Amniotic epithelial cell (primary cell): ENCODE measurements around the gene OCEL1.
A peak's percentile ranks its signal among the peaks of the same experiment; 100 is the strongest.

ENCODE experiments used
- DNase-seq: peaks from one replicate; pipeline ENCODE4 v3.0.0-alpha.2; 2010; ENCODE audit warnings: low read depth

Gene OCEL1

GRCh38 chr19:17240826-17241399 is 14.9 kb downstream of the OCEL1 start:
- DNase-seq: no peak

GRCh38 chr19:17242431-17243208 is 16.6 kb downstream of the OCEL1 start:
- DNase-seq: no peak

- DNase-seq: no peak
Measured at GRCh38 chr19:17243211-17243829, 17.3 kb downstream of the OCEL1 start.

- DNase-seq: no peak
Measured at GRCh38 chr19:17243830-17244617, 18.0 kb downstream of the OCEL1 start.

- no peak for DNase-seq
Measured at GRCh38 chr19:17244618-17245534, 18.9 kb downstream of the OCEL1 start.

- no peak for DNase-seq
Measured at GRCh38 chr19:17245535-17245984, 19.5 kb downstream of the OCEL1 start, which contains the start of gene NR2F6. NR2F6 (minus strand) TSS chr19:17245919; CDS start chr19:17245220, 699 bp downstream.

- DNase-seq: peak; percentile 33
Measured at GRCh38 chr19:17246681-17247425, 20.8 kb downstream of the OCEL1 start.

- DNase-seq: no peak
Measured at GRCh38 chr19:17248011-17248776, 22.2 kb downstream of the OCEL1 start.

GRCh38 chr19:17249887-17250548 is 24.0 kb downstream of the OCEL1 start:
- no peak for DNase-seq

- DNase-seq: no peak
Measured at GRCh38 chr19:17254636-17255035, 28.6 kb downstream of the OCEL1 start.

GRCh38 chr19:17255150-17255621 is 29.2 kb downstream of the OCEL1 start:
- peak; percentile 70 for DNase-seq

GRCh38 chr19:17256130-17256529 is 30.1 kb downstream of the OCEL1 start:
- DNase-seq: no peak

- peak; percentile 33 for DNase-seq
Measured at GRCh38 chr19:17259118-17259780, 33.2 kb downstream of the OCEL1 start.

GRCh38 chr19:17259934-17260333 is 33.9 kb downstream of the OCEL1 start:
- DNase-seq: no peak

- DNase-seq: peak; percentile 64
Measured at GRCh38 chr19:17260842-17261325, 34.9 kb downstream of the OCEL1 start.

- no peak for DNase-seq
Measured at GRCh38 chr19:17262557-17262956, 36.5 kb downstream of the OCEL1 start.

GRCh38 chr19:17263712-17264640 is 38.0 kb downstream of the OCEL1 start:
- no peak for DNase-seq
